B cell (primary cell): ENCODE results near the gene MAS1L. TPM values are rescaled to one million over a fixed set of nuclear protein-coding genes. Genes with fewer than 3 reads are reported as not detected.

Experiments
- ATAC-seq: fragments of 200-7000 bp; cut with Tn5 transposase; one replicate; pipeline ENCODE4 v1.10.0; 2021; ENCODE audit warnings: low read depth, mild to moderate bottlenecking, moderate number of reproducible peaks, moderate library complexity
- CTCF ChIA-PET: fragments of 350-600 bp; sonication (Branson Sonifier 250); formaldehyde crosslinking; loops from one replicate; lab custom pipeline; 2021; ENCODE audit warnings: antibody characterized with exemption, inconsistent platforms; lab: Charles Lee
- POLR2A ChIA-PET: fragments of 350-600 bp; sonication (Branson Sonifier 250); formaldehyde crosslinking; loops from one replicate; lab custom pipeline; 2021; ENCODE audit warnings: antibody characterized with exemption; lab: Charles Lee
- DNase-seq: peaks from one replicate; pipeline ENCODE4 v3.0.0; 2013
- H2AFZ ChIP-seq: 2 replicates; pipeline ENCODE4 v1.6.1; 2012; ENCODE audit warnings: mild to moderate bottlenecking, low read depth, low read length; ENCODE audit not compliant: insufficient read depth, poor library complexity, severe bottlenecking
- H3K27ac ChIP-seq, 2 donors: 1 replicate in 1 of 2; 2 replicates in 1 of 2; pipeline ENCODE4 v1.5.1; 2012 to 2013; ENCODE audit warnings: low read length in 2 of 2, mild to moderate bottlenecking in 2 of 2, moderate library complexity in 1 of 2
- H3K27me3 ChIP-seq, 4 experiments: fragments of 200-600 bp in 1 of 4; sonication (generic) in 1 of 4; replicated peaks in 1 of 4; 1 replicate in 2 of 4; 2 replicates in 2 of 4; pipeline versions ENCODE4 v1.6.1 to v1.7.0; 2013 to 2016; ENCODE audit warnings: low read length in 3 of 4, mild to moderate bottlenecking in 2 of 4, mixed read lengths in 1 of 4, moderate library complexity in 1 of 4; ENCODE audit not compliant: insufficient read depth in 4 of 4, control insufficient read depth in 3 of 4; ENCODE audit errors: control extremely low read depth in 1 of 4
- H3K36me3 ChIP-seq, 2 experiments: replicated peaks in 1 of 2; 1 replicate in 1 of 2; 2 replicates in 1 of 2; pipeline versions ENCODE4 v1.6.1 to v1.7.1; 2013; ENCODE audit warnings: low read length in 1 of 2; ENCODE audit not compliant: insufficient read depth in 2 of 2, control insufficient read depth in 1 of 2; ENCODE audit errors: control extremely low read depth in 1 of 2, extremely low read depth in 1 of 2
- H3K4me1 ChIP-seq, 2 donors: fragments of 200-600 bp in 1 of 2; sonication (generic) in 1 of 2; 1 replicate in 1 of 2; 2 replicates in 1 of 2; pipeline versions ENCODE4 v1.5.1 to v1.6.1; 2013 to 2017; ENCODE audit warnings: low read length in 2 of 2; ENCODE audit not compliant: control insufficient read depth in 2 of 2, insufficient read depth in 2 of 2
- H3K4me2 ChIP-seq: replicated peaks from 2 replicates; pipeline ENCODE3; 2012; ENCODE audit warnings: mild to moderate bottlenecking, low read depth, low read length; ENCODE audit not compliant: poor library complexity, severe bottlenecking
- H3K4me3 ChIP-seq, 5 experiments: fragments of 200-600 bp in 1 of 5; sonication (generic) in 1 of 5; 1 replicate in 3 of 5; 2 replicates in 2 of 5; pipeline versions ENCODE4 v1.5.1 to v1.7.0; 2011 to 2016; ENCODE audit warnings: low read length in 4 of 5, mild to moderate bottlenecking in 4 of 5, low read depth in 2 of 5, control low read depth in 1 of 5, moderate library complexity in 1 of 5; ENCODE audit not compliant: insufficient read depth in 1 of 5; ENCODE audit errors: control extremely low read depth in 1 of 5, extremely low read depth in 1 of 5
- H3K79me2 ChIP-seq: fragments of 200-600 bp; sonication (generic); one replicate; pipeline ENCODE4 v1.6.0; 2016; ENCODE audit warnings: low read length; ENCODE audit not compliant: control insufficient read depth, insufficient read depth
- H3K9ac ChIP-seq: fragments of 200-600 bp; sonication (generic); 2 replicates; pipeline ENCODE4 v1.6.1; 2017; ENCODE audit warnings: mild to moderate bottlenecking, low read length, moderate library complexity
- H3K9me3 ChIP-seq, 3 donors: one replicate each; pipeline versions ENCODE4 v1.6.1 to v1.7.1; 2013; ENCODE audit warnings: low read length in 2 of 3; ENCODE audit not compliant: control insufficient read depth in 2 of 3, insufficient read depth in 1 of 3; ENCODE audit errors: control extremely low read depth in 1 of 3
- H4K20me1 ChIP-seq: 2 replicates; pipeline ENCODE4 v1.6.0; 2012; ENCODE audit warnings: mild to moderate bottlenecking, low read length; ENCODE audit not compliant: insufficient read depth, control insufficient read depth, poor library complexity, severe bottlenecking
- H3K27ac Mint-ChIP-seq: one replicate; pipeline ENCODE4 v1.8.0; 2021; ENCODE audit warnings: mixed read lengths
- H3K27me3 Mint-ChIP-seq: one replicate; pipeline ENCODE4 v1.8.0; 2021; ENCODE audit warnings: mixed read lengths
- H3K4me1 Mint-ChIP-seq: one replicate; pipeline ENCODE4 v1.8.0; 2021; ENCODE audit warnings: mixed read lengths
- H3K4me3 Mint-ChIP-seq: one replicate; pipeline ENCODE4 v1.8.0; 2021; ENCODE audit warnings: mixed read lengths
- H3K9me3 Mint-ChIP-seq: one replicate; pipeline ENCODE4 v1.8.0; 2022; ENCODE audit warnings: mixed read lengths; ENCODE audit not compliant: insufficient read depth
- EZH2 ChIP-seq: IDR thresholded peaks from 2 replicates; pipeline ENCODE4 v1.6.1; 2012; ENCODE audit warnings: borderline replicate concordance, low read depth, mild to moderate bottlenecking, moderate library complexity, low read length; ENCODE audit not compliant: insufficient read depth, poor library complexity, severe bottlenecking
- WGBS: methylation state at CpG from one replicate; pipeline ENCODE4 v1.1.5; 2013; ENCODE audit warnings: missing lambda C conversion rate; ENCODE audit not compliant: insufficient coverage; 5-methylcytosine and 5-hydroxymethylcytosine counted together
- intact Hi-C: fragments of 100-400 bp; cut with micrococcal nuclease; formaldehyde crosslinking; loops from one replicate; pipeline ENCODE4 v1.10.0; 2022
- polyA plus RNA-seq: library from polyadenylated mRNA; depleted of rRNA; stranded (reverse); fragments of >200 nt; gene quantifications from 2 replicates; pipeline ENCODE4 v1.2.3, GENCODE V29; 2012
- total RNA-seq, 2 donors: library from RNA; stranded (reverse); fragments of 120-200 nt in 1 of 2; gene quantifications; 1 replicate in 1 of 2; 2 replicates in 1 of 2; pipeline versions ENCODE4 v1.2.3 to v1.2.4, GENCODE V29; 2013 to 2022
- TF ChIP-seq, protein P1 (sequence below): fragments of 200-600 bp; IDR thresholded peaks from one replicate; pipeline ENCODE4 v1.8.0; 2022; ENCODE audit warnings: antibody characterized with exemption, mild to moderate bottlenecking

MAS1L gene
- total and polyA plus RNA-seq, 2 donors (not counting 1 experiment from before 2014, with no cell fraction given), result not detected

DNA sequence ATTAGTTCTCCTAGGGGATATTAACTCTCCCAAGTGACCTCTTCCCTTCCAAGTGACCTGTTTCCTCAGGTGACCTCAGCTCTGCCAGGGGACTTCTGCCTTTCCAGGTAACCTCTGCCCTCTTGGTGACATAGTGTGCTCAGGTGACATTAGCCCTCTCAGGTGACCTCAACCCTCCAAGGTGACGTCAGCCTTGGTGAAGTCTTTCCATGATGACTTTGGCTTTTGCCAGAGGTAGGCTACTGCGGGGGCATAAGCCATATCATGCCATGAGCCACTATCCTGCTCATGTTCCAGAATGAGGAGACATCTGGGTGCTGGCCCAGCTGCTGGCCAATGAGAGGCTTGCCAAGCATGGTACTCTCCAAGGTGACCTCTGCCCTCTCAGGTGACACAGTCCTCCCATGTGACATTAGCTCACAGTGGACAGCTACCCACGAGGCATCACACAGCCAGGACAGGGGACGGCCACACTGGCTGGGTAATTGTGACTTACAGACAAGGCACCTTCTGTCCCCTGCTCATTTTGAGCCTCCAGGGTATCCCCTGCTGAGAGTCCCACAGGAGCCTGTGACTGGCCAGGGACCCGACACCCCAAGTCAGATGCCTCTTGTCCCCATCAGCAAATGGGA, 40.7 kb upstream of the MAS1L start:
- intact Hi-C loops, result no loop called here
- no peak overlapping the region for H3K4me2 ChIP-seq
- H3K27ac Mint-ChIP-seq, result no peak overlapping the region
- H3K4me3 ChIP-seq, result no peak overlapping the region
- H3K9me3 ChIP-seq, result no peaks in the 10 kb centered on the region
- 66% methylated on average over 5 of the region's 5 CpGs for WGBS
- H3K9ac ChIP-seq, result no peak overlapping the region
- no peaks in the 10 kb centered on the region for H3K9me3 Mint-ChIP-seq
- TF ChIP-seq, protein P1, sequence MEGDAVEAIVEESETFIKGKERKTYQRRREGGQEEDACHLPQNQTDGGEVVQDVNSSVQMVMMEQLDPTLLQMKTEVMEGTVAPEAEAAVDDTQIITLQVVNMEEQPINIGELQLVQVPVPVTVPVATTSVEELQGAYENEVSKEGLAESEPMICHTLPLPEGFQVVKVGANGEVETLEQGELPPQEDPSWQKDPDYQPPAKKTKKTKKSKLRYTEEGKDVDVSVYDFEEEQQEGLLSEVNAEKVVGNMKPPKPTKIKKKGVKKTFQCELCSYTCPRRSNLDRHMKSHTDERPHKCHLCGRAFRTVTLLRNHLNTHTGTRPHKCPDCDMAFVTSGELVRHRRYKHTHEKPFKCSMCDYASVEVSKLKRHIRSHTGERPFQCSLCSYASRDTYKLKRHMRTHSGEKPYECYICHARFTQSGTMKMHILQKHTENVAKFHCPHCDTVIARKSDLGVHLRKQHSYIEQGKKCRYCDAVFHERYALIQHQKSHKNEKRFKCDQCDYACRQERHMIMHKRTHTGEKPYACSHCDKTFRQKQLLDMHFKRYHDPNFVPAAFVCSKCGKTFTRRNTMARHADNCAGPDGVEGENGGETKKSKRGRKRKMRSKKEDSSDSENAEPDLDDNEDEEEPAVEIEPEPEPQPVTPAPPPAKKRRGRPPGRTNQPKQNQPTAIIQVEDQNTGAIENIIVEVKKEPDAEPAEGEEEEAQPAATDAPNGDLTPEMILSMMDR, result no peak
- no peak for TF ChIP-seq EZH2
- no peaks in the 10 kb centered on the region for H3K4me1 Mint-ChIP-seq
- peaks cover 35% of the 10 kb centered on the region for H3K27me3 Mint-ChIP-seq
- H3K4me3 Mint-ChIP-seq, result no peak overlapping the region
- no peak overlapping the region for H2AFZ ChIP-seq
- no peaks in the 10 kb centered on the region for H3K4me1 ChIP-seq
- H3K36me3 ChIP-seq, result no peaks in the 10 kb centered on the region
- peaks cover 0 to 8% (median 3%) of the 10 kb centered on the region in 4 experiments for H3K27me3 ChIP-seq
- no peaks in the 10 kb centered on the region for H4K20me1 ChIP-seq
- POLR2A ChIA-PET, result no interaction called here
- H3K79me2 ChIP-seq, result no peaks in the 10 kb centered on the region
- no peak for ATAC-seq
- CTCF ChIA-PET, result no interaction called here
- no peak overlapping the region for H3K27ac ChIP-seq
- DNase-seq, result no peak

DNA sequence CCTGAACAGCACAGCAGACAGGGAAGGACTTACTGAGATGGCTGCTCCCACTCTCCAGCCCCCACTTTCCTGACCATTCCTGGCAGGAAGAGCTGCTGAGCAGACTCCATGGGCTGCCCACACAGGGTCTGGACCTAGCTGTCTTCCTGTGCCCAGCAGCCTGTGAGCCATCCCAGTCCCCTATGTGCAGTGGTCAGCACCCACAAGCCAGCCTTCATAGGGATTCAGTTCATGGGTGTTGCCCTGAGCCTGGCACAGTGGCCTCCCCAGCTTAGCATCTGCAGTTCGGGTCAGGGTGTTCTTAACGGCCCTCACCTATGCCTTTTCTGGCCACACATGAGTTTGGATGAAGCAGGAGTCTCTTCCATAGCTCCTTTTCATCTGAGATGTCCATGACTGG, 39.8 kb upstream of the MAS1L start:
- no peak overlapping the region for H3K4me2 ChIP-seq
- intact Hi-C loops, result no loop called here
- ChIA-PET POLR2A (no interaction called here), CTCF (no interaction called here)
- Mint-ChIP-seq H3K4me1 (no peaks in the 10 kb centered on the region), H3K27me3 (peaks cover 35% of the 10 kb centered on the region), H3K9me3 (no peaks in the 10 kb centered on the region), H3K27ac (no peak overlapping the region), H3K4me3 (no peak overlapping the region)
- H2AFZ ChIP-seq, result no peak overlapping the region
- peaks cover 0 to 8% (median 3%) of the 10 kb centered on the region in 4 experiments for H3K27me3 ChIP-seq
- no peaks in the 10 kb centered on the region for H3K36me3 ChIP-seq
- H3K4me3 ChIP-seq, result no peak overlapping the region
- no peak overlapping the region for H3K27ac ChIP-seq
- 61% methylated on average over 2 of the region's 2 CpGs for WGBS
- H3K4me1 ChIP-seq, result no peaks in the 10 kb centered on the region
- H3K9me3 ChIP-seq, result no peaks in the 10 kb centered on the region
- ATAC-seq, result no peak
- DNase-seq, result no peak
- no peak for TF ChIP-seq EZH2
- TF ChIP-seq, protein P1, result no peak
- H3K9ac ChIP-seq, result no peak overlapping the region
- H4K20me1 ChIP-seq, result no peaks in the 10 kb centered on the region
- no peaks in the 10 kb centered on the region for H3K79me2 ChIP-seq
